HepG2 (cell line): ENCODE measurements around the gene TRAP1.
"Not testable (repeated sequence)": the region's sequence is repeated elsewhere in the genome, so short reads cannot be mapped to it uniquely, and the experiment has no call there.

Experiments used
- E2F1 ChIP-seq: sonication (generic); formaldehyde crosslinking; IDR thresholded peaks from 2 replicates; pipeline ENCODE4 v1.5.0; 2020; ENCODE audit warnings: missing genetic modification reagents
- EZH2 ChIP-seq: conservative IDR thresholded peaks from 2 replicates; pipeline ENCODE4 v1.6.1; 2012; ENCODE audit warnings: mild to moderate bottlenecking, low read depth, low read length, moderate library complexity
- MED13 ChIP-seq: sonication (generic); formaldehyde crosslinking; IDR thresholded peaks from 2 replicates; pipeline ENCODE4 v1.5.0; 2020; ENCODE audit warnings: missing genetic modification reagents
- NCOA1 ChIP-seq: sonication (generic); formaldehyde crosslinking; IDR thresholded peaks from 2 replicates; pipeline ENCODE4 v1.9.0; 2021; ENCODE audit warnings: missing genetic modification reagents
- RBM22 ChIP-seq: fragments of 200-400 bp; formaldehyde crosslinking; optimal IDR thresholded peaks from 2 replicates; pipeline ENCODE3; 2017; ENCODE audit warnings: mild to moderate bottlenecking, low read length, moderate library complexity
- SIN3A ChIP-seq: IDR thresholded peaks from 2 replicates; pipeline ENCODE4 v1.6.1; 2011; ENCODE audit warnings: low read depth, mild to moderate bottlenecking, control low read depth, low read length, borderline replicate concordance
- TOE1 ChIP-seq: sonication (generic); formaldehyde crosslinking; IDR thresholded peaks from 2 replicates; pipeline ENCODE4 v1.4.0; 2020; ENCODE audit warnings: mild to moderate bottlenecking, missing genetic modification reagents
- USF2 ChIP-seq, 2 experiments: sonication (generic) in 1 of 2; formaldehyde crosslinking in 1 of 2; IDR thresholded peaks; 2 replicates each; pipeline versions ENCODE4 v1.5.1 to v1.6.1; 2011 to 2020; ENCODE audit warnings: borderline replicate concordance in 1 of 2, low read depth in 1 of 2, low read length in 1 of 2, mild to moderate bottlenecking in 1 of 2, missing genetic modification reagents in 1 of 2, moderate library complexity in 1 of 2
- ZBTB33 ChIP-seq: sonication (generic); formaldehyde crosslinking; IDR thresholded peaks from 2 replicates; pipeline ENCODE4 v1.4.0; 2020; ENCODE audit warnings: missing genetic modification reagents
- ZNF768 ChIP-seq: sonication (generic); formaldehyde crosslinking; IDR thresholded peaks from 2 replicates; pipeline ENCODE4 v1.4.0; 2020; ENCODE audit warnings: missing genetic modification reagents
- TF ChIP-seq, protein P1 (sequence below): sonication (generic); formaldehyde crosslinking; IDR thresholded peaks from 2 replicates; pipeline ENCODE4 v1.5.0; 2020; ENCODE audit warnings: mild to moderate bottlenecking, missing genetic modification reagents, moderate library complexity
- TF ChIP-seq, protein P2 (sequence below): sonication (generic); formaldehyde crosslinking; conservative IDR thresholded peaks from 2 replicates; pipeline ENCODE4 v1.4.0; 2020; ENCODE audit warnings: missing genetic modification reagents
- TF ChIP-seq, protein P3 (sequence below): sonication (generic); formaldehyde crosslinking; IDR thresholded peaks from 2 replicates; pipeline ENCODE4 v1.4.0; 2020; ENCODE audit warnings: mild to moderate bottlenecking, missing genetic modification reagents

DNA sequence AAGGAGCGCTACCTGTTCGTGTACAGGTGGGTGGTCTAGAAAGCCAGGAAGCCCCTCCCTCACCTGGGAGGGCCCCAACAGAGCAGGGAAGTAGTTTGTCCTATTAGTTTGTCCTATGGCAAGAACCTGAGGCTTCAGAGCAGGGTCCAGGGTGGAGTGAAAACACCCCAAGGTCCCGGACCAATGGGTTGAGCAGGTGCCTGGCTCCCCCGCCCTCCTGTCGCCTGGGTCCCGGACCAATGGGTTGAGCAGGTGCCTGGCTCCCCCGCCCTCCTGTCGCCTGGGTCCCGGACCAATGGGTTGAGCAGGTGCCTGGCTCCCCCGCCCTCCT lies 61.2 kb downstream of the TRAP1 start:
- TF ChIP-seq, protein P1, sequence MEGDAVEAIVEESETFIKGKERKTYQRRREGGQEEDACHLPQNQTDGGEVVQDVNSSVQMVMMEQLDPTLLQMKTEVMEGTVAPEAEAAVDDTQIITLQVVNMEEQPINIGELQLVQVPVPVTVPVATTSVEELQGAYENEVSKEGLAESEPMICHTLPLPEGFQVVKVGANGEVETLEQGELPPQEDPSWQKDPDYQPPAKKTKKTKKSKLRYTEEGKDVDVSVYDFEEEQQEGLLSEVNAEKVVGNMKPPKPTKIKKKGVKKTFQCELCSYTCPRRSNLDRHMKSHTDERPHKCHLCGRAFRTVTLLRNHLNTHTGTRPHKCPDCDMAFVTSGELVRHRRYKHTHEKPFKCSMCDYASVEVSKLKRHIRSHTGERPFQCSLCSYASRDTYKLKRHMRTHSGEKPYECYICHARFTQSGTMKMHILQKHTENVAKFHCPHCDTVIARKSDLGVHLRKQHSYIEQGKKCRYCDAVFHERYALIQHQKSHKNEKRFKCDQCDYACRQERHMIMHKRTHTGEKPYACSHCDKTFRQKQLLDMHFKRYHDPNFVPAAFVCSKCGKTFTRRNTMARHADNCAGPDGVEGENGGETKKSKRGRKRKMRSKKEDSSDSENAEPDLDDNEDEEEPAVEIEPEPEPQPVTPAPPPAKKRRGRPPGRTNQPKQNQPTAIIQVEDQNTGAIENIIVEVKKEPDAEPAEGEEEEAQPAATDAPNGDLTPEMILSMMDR, result not testable (repeated sequence)
- TF ChIP-seq ZBTB33; MED13 (CRISPR knock-in tag); USF2 (IDR thresholded peaks at IDR 0.05; ENCODE audit: low read depth, low read length); USF2 (CRISPR knock-in tag; IDR thresholded peaks at IDR 0.05; ENCODE audit: borderline replicate concordance); NCOA1 (CRISPR knock-in tag); RBM22; TOE1; EZH2; SIN3A; ZNF768 (CRISPR knock-in tag); E2F1 (CRISPR knock-in tag): not testable (repeated sequence)
- TF ChIP-seq, protein P2, sequence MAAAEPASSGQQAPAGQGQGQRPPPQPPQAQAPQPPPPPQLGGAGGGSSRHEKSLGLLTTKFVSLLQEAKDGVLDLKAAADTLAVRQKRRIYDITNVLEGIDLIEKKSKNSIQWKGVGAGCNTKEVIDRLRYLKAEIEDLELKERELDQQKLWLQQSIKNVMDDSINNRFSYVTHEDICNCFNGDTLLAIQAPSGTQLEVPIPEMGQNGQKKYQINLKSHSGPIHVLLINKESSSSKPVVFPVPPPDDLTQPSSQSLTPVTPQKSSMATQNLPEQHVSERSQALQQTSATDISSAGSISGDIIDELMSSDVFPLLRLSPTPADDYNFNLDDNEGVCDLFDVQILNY (CRISPR knock-in tag), result not testable (repeated sequence)
- TF ChIP-seq, protein P3, sequence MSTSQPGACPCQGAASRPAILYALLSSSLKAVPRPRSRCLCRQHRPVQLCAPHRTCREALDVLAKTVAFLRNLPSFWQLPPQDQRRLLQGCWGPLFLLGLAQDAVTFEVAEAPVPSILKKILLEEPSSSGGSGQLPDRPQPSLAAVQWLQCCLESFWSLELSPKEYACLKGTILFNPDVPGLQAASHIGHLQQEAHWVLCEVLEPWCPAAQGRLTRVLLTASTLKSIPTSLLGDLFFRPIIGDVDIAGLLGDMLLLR (CRISPR knock-in tag), result not testable (repeated sequence)
